Measurements from ENCODE around the gene KRTAP19-4. TPM values are rescaled to one million over a fixed set of nuclear protein-coding genes. Genes with fewer than 3 reads are reported as not detected.

The KRTAP19-4 gene
- polyA plus RNA-seq, 1 donor from 2014 or later, result not detected

DNA sequence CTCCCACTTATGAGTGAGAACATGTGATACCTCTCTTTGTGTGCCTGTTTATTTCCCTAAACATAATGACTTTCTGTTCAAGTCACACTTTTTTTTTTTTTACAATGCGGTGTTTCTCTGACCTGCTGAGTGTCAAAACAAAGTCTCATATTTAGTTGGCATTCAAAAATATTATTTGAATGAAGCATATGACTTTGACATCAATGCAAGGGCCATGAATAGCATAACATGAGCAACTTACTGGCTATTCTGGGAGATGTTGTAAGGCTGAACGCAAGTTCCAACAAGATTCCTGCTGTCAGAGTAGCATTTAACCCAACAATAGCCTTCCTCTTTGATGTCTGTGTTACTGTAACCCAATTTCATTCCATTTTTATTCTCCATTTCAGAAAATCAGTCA lies 14.8 kb downstream of the KRTAP19-4 start:
- no peak overlapping the region for H3K4me2 ChIP-seq (ENCODE audit: low read length)
- no peaks in the 10 kb centered on the region for H4K20me1 ChIP-seq (ENCODE audit: insufficient read depth)
- H3F3A ChIP-seq (ENCODE audit: insufficient read depth, low read length, poor library complexity, severe bottlenecking), result no peaks in the 10 kb centered on the region
- TF ChIP-seq, protein P1, sequence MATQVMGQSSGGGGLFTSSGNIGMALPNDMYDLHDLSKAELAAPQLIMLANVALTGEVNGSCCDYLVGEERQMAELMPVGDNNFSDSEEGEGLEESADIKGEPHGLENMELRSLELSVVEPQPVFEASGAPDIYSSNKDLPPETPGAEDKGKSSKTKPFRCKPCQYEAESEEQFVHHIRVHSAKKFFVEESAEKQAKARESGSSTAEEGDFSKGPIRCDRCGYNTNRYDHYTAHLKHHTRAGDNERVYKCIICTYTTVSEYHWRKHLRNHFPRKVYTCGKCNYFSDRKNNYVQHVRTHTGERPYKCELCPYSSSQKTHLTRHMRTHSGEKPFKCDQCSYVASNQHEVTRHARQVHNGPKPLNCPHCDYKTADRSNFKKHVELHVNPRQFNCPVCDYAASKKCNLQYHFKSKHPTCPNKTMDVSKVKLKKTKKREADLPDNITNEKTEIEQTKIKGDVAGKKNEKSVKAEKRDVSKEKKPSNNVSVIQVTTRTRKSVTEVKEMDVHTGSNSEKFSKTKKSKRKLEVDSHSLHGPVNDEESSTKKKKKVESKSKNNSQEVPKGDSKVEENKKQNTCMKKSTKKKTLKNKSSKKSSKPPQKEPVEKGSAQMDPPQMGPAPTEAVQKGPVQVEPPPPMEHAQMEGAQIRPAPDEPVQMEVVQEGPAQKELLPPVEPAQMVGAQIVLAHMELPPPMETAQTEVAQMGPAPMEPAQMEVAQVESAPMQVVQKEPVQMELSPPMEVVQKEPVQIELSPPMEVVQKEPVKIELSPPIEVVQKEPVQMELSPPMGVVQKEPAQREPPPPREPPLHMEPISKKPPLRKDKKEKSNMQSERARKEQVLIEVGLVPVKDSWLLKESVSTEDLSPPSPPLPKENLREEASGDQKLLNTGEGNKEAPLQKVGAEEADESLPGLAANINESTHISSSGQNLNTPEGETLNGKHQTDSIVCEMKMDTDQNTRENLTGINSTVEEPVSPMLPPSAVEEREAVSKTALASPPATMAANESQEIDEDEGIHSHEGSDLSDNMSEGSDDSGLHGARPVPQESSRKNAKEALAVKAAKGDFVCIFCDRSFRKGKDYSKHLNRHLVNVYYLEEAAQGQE (IDR thresholded peaks at IDR 0.05; ENCODE audit: borderline replicate concordance), result no peak
- TF ChIP-seq TAF1 (IDR thresholded peaks at IDR 0.05; ENCODE audit: low read depth), result no peak
- TF ChIP-seq, protein P2, sequence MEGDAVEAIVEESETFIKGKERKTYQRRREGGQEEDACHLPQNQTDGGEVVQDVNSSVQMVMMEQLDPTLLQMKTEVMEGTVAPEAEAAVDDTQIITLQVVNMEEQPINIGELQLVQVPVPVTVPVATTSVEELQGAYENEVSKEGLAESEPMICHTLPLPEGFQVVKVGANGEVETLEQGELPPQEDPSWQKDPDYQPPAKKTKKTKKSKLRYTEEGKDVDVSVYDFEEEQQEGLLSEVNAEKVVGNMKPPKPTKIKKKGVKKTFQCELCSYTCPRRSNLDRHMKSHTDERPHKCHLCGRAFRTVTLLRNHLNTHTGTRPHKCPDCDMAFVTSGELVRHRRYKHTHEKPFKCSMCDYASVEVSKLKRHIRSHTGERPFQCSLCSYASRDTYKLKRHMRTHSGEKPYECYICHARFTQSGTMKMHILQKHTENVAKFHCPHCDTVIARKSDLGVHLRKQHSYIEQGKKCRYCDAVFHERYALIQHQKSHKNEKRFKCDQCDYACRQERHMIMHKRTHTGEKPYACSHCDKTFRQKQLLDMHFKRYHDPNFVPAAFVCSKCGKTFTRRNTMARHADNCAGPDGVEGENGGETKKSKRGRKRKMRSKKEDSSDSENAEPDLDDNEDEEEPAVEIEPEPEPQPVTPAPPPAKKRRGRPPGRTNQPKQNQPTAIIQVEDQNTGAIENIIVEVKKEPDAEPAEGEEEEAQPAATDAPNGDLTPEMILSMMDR (IDR thresholded peaks at IDR 0.05; ENCODE audit: poor library complexity, severe bottlenecking), result no peak
- TF ChIP-seq EZH2 (IDR thresholded peaks at IDR 0.05; ENCODE audit: borderline replicate concordance, insufficient read depth, low read length, poor library complexity, severe bottlenecking), result no peak
- TF ChIP-seq RAD21 (conservative IDR thresholded peaks at IDR 0.05), result no peak
- TF ChIP-seq EP300 (conservative IDR thresholded peaks at IDR 0.05; ENCODE audit: poor library complexity, severe bottlenecking), result no peak
- TF ChIP-seq MXI1 (conservative IDR thresholded peaks at IDR 0.05; ENCODE audit: poor library complexity, severe bottlenecking), result no peak
- H3K9me2 ChIP-seq (ENCODE audit: insufficient read depth, low read length), result no peaks in the 10 kb centered on the region
- H3K9me3 ChIP-seq (ENCODE audit: low read length), result no peaks in the 10 kb centered on the region
- no peak overlapping the region for H3K4me3 ChIP-seq (ENCODE audit: low read length)
- no peak overlapping the region for H2AFZ ChIP-seq (ENCODE audit: low read depth, low read length)
- H3K27me3 ChIP-seq (ENCODE audit: insufficient read depth, low read depth, low read length), result no peaks in the 10 kb centered on the region
- no peak overlapping the region for H3K27ac ChIP-seq (ENCODE audit: low read length)
- H3K79me2 ChIP-seq (replicated peaks; ENCODE audit: insufficient read depth, low read length), result no peaks in the 10 kb centered on the region
- H3K9ac ChIP-seq (ENCODE audit: low read length), result no peak overlapping the region
- H3K36me3 ChIP-seq (ENCODE audit: insufficient read depth, low read length), result no peaks in the 10 kb centered on the region

DNA sequence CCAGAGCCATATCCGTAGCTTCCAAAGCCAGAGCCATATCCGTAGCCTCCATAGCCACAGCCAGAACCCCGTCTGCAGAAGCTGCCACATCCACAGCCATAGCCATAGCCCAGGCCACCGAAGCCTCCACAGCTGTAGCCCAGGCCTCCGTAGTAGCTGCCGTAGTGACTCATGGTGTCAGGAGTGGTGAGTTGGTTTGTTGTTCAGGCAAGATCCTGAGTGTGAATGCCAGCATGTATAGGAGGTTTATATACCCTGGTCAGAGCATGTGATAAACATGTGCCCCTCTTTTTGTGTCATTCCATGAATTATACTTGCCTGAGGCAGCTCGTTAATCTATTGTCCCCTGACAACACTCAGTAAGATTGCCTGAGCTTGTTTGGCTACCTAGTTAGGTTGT lies 16.8 kb downstream of the KRTAP19-4 start, which contains the start of gene KRTAP19-1:
TSS of gene KRTAP19-1 (minus strand) at position 223 of the 400 bp plus-strand sequence. CDS start at position 173, 50 bp downstream.
- Histone ChIP-seq H3F3A (ENCODE audit: insufficient read depth, low read length, poor library complexity, severe bottlenecking) (no peaks in the 10 kb centered on the region), H3K9me3 (ENCODE audit: low read length) (no peaks in the 10 kb centered on the region), H3K36me3 (ENCODE audit: insufficient read depth, low read length) (no peaks in the 10 kb centered on the region), H3K9ac (ENCODE audit: low read length) (no peak within 1 kb of the TSS), H3K4me2 (ENCODE audit: low read length) (no peak within 1 kb of the TSS), H4K20me1 (ENCODE audit: insufficient read depth) (no peaks in the 10 kb centered on the region), H3K4me3 (ENCODE audit: low read length) (no peak within 1 kb of the TSS), H3K9me2 (ENCODE audit: insufficient read depth, low read length) (no peaks in the 10 kb centered on the region), H3K27ac (ENCODE audit: low read length) (no peak within 1 kb of the TSS), H3K79me2 (replicated peaks; ENCODE audit: insufficient read depth, low read length) (no peaks in the 10 kb centered on the region), H2AFZ (ENCODE audit: low read depth, low read length) (no peak within 1 kb of the TSS), H3K27me3 (ENCODE audit: insufficient read depth, low read depth, low read length) (no peaks in the 10 kb centered on the region)
- TF ChIP-seq, protein P2 (IDR thresholded peaks at IDR 0.05; ENCODE audit: poor library complexity, severe bottlenecking), result no peak
